Adrenal gland (tissue), 12 donors: ENCODE data around the gene USF1. TPM values are rescaled to one million over a fixed set of nuclear protein-coding genes. Genes with fewer than 3 reads are reported as not detected.

Experiments used
- DNase-seq, 7 donors: peaks; one replicate each; pipeline ENCODE4 v3.0.0-alpha.2; 2019 to 2020
- H3K27ac ChIP-seq, 5 donors: fragments of 200-600 bp; sonication (generic) in 4 of 5; 1 replicate in 3 of 5; 2 replicates in 2 of 5; pipeline versions ENCODE4 v1.5.1 to v1.8.0; 2016 to 2020; ENCODE audit warnings: mild to moderate bottlenecking in 1 of 5
- H3K27me3 ChIP-seq: fragments of 200-600 bp; 2 replicates; pipeline ENCODE4 v1.8.0; 2021
- H3K36me3 ChIP-seq, 2 donors: fragments of 200-600 bp; replicated peaks in 1 of 2; 1 replicate in 1 of 2; 2 replicates in 1 of 2; pipeline versions ENCODE4 v1.5.1 to v1.8.0; 2018 to 2022
- H3K4me1 ChIP-seq, 2 donors: fragments of 200-600 bp; replicated peaks in 1 of 2; 1 replicate in 1 of 2; 2 replicates in 1 of 2; pipeline versions ENCODE4 v1.5.1 to v1.8.0; 2018 to 2021
- H3K4me3 ChIP-seq, 4 donors: fragments of 200-600 bp; sonication (generic) in 3 of 4; one replicate each; pipeline ENCODE4 v1.5.1; 2016 to 2018
- H3K9me3 ChIP-seq, 3 donors: fragments of 200-600 bp; sonication (generic) in 1 of 3; replicated peaks in 1 of 3; 1 replicate in 2 of 3; 2 replicates in 1 of 3; pipeline versions ENCODE4 v1.5.1 to v1.8.0; 2016 to 2021
- POLR2A ChIP-seq, 2 donors: fragments of 450-650 bp; IDR thresholded peaks; one replicate each; pipeline ENCODE4 v1.6.1; 2017; ENCODE audit warnings: antibody characterized with exemption in 2 of 2, mild to moderate bottlenecking in 2 of 2, moderate library complexity in 1 of 2
- WGBS, 4 donors: extraction: QIAGEN DNeasy Blood & Tissue Kit in 2 of 4; methylation state at CpG; one replicate each; pipeline versions ENCODE4 v1.1.5 to v1.1.7; 2013 to 2017; 5-methylcytosine and 5-hydroxymethylcytosine counted together
- intact Hi-C, 2 donors: fragments of 100-400 bp; cut with DNase I; formaldehyde crosslinking; loops; one replicate each; pipeline versions ENCODE4 v1.14.1 to v1.15.0; 2022 to 2023
- polyA plus RNA-seq, 3 donors: library from polyadenylated mRNA; stranded (reverse); fragments of 200-250 nt in 2 of 3; fragments of 350-450 nt in 1 of 3; fragmentation: Illumina TruSeq in 1 of 3; extraction: RNeasy Lipid Tissue Mini Kit (QIAGEN cat#74804) in 1 of 3; gene quantifications; one replicate each; pipeline ENCODE4 v1.2.3, GENCODE V29; 2013 to 2014
- total RNA-seq, 9 donors: library from RNA; depleted of rRNA in 4 of 9; stranded (reverse); fragments of >200 nt in 4 of 9; fragments of 120-200 nt in 1 of 9; fragmentation: NEBNext Ultra II Directional in 1 of 9; extraction: Animal tissue kit (Norgen Biotek cat#: 25700) in 1 of 9; gene quantifications; one replicate each; pipeline versions ENCODE4 v1.1.0 to v1.2.4, GENCODE V29; 2013 to 2023
- TF ChIP-seq, protein P1 (sequence below), 6 experiments: fragments of 450-650 bp in 4 of 6; fragments of 200-600 bp in 2 of 6; sonication (generic) in 1 of 6; IDR thresholded peaks; 1 replicate in 5 of 6; 2 replicates in 1 of 6; pipeline versions ENCODE4 v1.5.1 to v1.8.0; 2016 to 2021; ENCODE audit warnings: antibody characterized with exemption in 6 of 6, mild to moderate bottlenecking in 2 of 6, moderate library complexity in 1 of 6
- donor health status: healthy with polysubstance abuse.
- donor health status: Bipolar disorder and iron deficiency.
- donor health status: DM: yes; HTN: yes; CAD: no.
- donor health status: DM: no; HTN: no; CAD: no.
- donor health status: DM: no; HTN: no; CAD: no.
- donor health status: DM: yes; HTN: yes; CAD: no.

The USF1 gene
- total and polyA plus RNA-seq, 12 donors, result 41.3 to 153 (median 63.7) TPM

DNA sequence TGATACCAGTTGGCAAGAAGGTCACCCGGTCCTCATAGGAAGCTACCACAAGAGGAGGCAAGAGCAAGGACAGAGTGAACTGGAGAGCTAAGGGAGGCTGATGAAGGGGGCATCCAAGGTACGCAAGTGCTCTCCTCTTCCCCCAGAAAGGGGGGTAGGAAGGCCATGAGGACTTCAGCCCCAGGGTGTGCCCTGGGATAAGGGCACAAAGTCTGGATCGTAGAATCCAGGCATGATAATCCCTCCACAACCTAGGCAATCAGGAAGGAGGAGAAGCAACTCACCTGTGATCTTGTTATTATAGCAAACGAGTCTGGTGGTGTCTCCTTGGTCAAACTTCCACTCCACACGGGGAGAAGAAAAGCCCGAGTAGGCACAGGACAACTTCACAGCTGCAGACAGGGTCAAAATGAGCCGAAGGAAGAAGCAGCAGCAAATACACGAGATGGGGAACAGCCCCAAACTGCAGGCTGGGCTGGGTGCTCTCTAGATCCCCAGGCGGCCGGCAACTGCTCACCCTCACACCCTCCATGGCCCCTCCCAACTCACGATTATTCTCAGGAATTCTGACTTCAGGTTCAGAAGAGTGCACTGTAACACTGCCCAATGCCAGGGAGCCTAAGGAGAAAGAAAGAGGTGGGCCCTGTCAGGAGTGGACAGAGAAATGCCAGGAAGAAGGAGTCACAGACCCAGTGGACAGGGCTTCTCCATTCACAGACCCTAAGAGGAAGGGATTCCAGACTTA, 44.9 kb downstream of the USF1 start:
- no peak for DNase-seq
- Histone ChIP-seq H3K27ac (no peak overlapping the region), H3K4me3 (no peak overlapping the region), H3K9me3 (no peaks in the 10 kb centered on the region), H3K27me3 (no peaks in the 10 kb centered on the region), H3K4me1 (peaks cover 8 to 12% of the 10 kb centered on the region in 2 donors), H3K36me3 (peaks cover 0 to 26% of the 10 kb centered on the region in 2 donors)
- 79 to 91% (median 84%) methylated on average over 11 of the region's 11 CpGs for WGBS, 4 donors
- TF ChIP-seq, protein P1, sequence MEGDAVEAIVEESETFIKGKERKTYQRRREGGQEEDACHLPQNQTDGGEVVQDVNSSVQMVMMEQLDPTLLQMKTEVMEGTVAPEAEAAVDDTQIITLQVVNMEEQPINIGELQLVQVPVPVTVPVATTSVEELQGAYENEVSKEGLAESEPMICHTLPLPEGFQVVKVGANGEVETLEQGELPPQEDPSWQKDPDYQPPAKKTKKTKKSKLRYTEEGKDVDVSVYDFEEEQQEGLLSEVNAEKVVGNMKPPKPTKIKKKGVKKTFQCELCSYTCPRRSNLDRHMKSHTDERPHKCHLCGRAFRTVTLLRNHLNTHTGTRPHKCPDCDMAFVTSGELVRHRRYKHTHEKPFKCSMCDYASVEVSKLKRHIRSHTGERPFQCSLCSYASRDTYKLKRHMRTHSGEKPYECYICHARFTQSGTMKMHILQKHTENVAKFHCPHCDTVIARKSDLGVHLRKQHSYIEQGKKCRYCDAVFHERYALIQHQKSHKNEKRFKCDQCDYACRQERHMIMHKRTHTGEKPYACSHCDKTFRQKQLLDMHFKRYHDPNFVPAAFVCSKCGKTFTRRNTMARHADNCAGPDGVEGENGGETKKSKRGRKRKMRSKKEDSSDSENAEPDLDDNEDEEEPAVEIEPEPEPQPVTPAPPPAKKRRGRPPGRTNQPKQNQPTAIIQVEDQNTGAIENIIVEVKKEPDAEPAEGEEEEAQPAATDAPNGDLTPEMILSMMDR (IDR thresholded peaks at IDR 0.05), result no peak
- TF ChIP-seq POLR2A (IDR thresholded peaks at IDR 0.05), result no peak
- intact Hi-C loops, result loop anchor here in 1 of 2 donors (5.0 kb wide), 1 partner anchor 51 kb away; no protein-coding TSS in a partner anchor

DNA sequence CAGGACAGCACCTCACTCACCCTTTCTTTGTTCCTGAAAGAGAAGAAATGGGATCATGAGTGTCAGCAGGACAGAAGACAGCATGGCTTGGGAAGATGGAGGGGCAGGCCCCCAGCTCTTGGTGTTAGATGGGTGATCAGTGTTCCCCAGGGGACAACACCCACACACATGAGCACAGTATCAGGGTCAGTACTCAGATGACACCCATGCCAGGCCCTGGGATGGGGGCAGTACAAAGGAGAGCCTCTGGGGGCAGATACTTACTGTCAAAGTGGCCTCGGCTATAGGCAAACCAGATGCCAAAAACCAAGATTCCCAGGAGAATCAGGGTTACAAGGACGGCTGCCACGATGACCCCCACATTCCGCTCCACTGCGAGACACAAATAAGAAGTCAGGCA, 46.4 kb downstream of the USF1 start:
- no peak for DNase-seq
- Histone ChIP-seq H3K4me3 (no peak overlapping the region), H3K36me3 (peaks cover 0 to 26% of the 10 kb centered on the region in 2 donors), H3K27ac (no peak overlapping the region), H3K27me3 (no peaks in the 10 kb centered on the region), H3K4me1 (peaks cover 8 to 12% of the 10 kb centered on the region in 2 donors), H3K9me3 (no peaks in the 10 kb centered on the region)
- intact Hi-C loops, result no loop called here
- 84 to 94% (median 89%) methylated on average over 5 of the region's 5 CpGs for WGBS, 4 donors
- TF ChIP-seq, protein P1 (IDR thresholded peaks at IDR 0.05), result no peak
- TF ChIP-seq POLR2A (IDR thresholded peaks at IDR 0.05), result no peak

DNA sequence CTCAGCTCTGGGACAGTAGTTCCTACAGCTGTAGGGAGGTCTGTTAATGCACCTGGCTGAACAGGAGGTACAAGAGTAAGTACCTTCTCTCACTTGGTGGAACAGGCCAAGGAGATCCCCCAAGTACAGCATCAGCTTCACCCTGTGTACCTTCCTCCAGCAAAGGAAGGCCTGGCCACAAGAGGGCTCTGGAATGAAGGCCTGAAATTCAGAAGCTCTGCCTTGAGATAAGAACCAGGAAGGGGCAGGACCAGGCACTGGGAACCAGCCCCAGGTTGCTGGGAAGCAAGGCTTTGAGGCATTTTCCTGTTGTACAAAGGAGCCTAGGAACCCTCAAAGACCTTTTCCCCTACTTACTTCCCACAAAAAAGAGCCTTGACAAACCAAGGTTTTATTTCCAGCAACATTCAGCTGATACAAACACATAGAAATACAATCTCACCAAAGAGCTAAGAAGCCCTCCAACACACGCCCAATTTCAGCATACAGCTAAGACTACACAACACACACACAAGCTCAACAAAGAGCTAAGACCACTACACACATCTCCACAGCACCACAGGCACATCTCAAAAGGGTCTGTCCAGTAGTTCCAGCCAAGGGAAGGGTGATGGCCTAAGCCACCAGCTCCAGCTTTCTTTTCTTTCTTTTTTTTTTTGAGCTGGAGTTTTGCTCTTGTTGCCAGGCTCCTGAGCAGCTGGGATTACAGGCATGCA, 48.3 kb downstream of the USF1 start:
- H3K4me1 ChIP-seq, result peaks cover 8 to 12% of the 10 kb centered on the region in 2 donors
- H3K4me3 ChIP-seq, result no peak overlapping the region
- no peaks in the 10 kb centered on the region for H3K27me3 ChIP-seq
- intact Hi-C loops, result no loop called here
- H3K9me3 ChIP-seq, result no peaks in the 10 kb centered on the region
- peak; percentile 69 to 90 (median 80) for DNase-seq
- WGBS, 4 donors, result 72 to 94% (median 79%) methylated on average over 1 of the region's 1 CpG
- peaks cover 0 to 26% of the 10 kb centered on the region in 2 donors for H3K36me3 ChIP-seq
- TF ChIP-seq, protein P1 (IDR thresholded peaks at IDR 0.05), result peak; percentile 57 to 82 (median 76)
- no peak for TF ChIP-seq POLR2A (IDR thresholded peaks at IDR 0.05)
- peak overlapping the region in 3 of 5 donors; percentile 2 to 52 (median 36) for H3K27ac ChIP-seq

DNA sequence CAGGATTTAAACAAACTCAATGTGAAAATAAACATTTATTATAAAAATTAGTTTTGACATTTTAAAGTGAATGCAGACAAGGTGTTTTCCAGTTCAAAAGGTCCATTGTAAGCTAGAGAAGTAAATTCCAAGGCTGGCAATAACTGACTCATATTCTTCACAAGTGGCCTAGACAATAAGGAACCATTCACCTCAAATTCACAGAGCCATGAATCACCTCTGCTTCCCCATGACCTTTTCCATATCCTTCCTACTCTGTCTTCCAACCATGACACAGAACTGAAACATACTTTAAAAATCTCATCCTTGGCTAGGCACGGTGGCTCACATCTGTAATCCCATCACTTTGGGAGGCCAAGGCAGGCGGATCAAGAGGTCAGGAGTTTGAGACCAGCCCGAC, 49.6 kb downstream of the USF1 start:
- intact Hi-C loops, result no loop called here
- Histone ChIP-seq H3K27me3 (no peaks in the 10 kb centered on the region), H3K4me3 (no peak overlapping the region), H3K27ac (no peak overlapping the region), H3K36me3 (peaks cover 0 to 26% of the 10 kb centered on the region in 2 donors), H3K4me1 (peaks cover 1 to 7% of the 10 kb centered on the region in 2 donors), H3K9me3 (no peaks in the 10 kb centered on the region)
- DNase-seq, result no peak
- TF ChIP-seq POLR2A (IDR thresholded peaks at IDR 0.05), result no peak
- TF ChIP-seq, protein P1 (IDR thresholded peaks at IDR 0.05), result no peak
- 62 to 79% (median 70%) methylated on average over 3 of the region's 3 CpGs for WGBS, 4 donors
